ENCODE measurements around the gene FAAH.
"Not testable (repeated sequence)": the region's sequence is repeated elsewhere in the genome, so short reads cannot be mapped to it uniquely, and the experiment has no call there.

Gene FAAH

GRCh38 chr1:46394108-46394871 is at the start of gene FAAH:
Gene FAAH (plus strand): TSS chr1:46394317. CDS start chr1:46394349, 32 bp downstream.
- peak; percentile 61 for DNase-seq

GRCh38 chr1:46344481-46344880 is 49.6 kb upstream of the FAAH start:
- no peak for DNase-seq

- DNase-seq = no peak
Observed at GRCh38 chr1:46345281-46345680, 48.8 kb upstream of the FAAH start.

- DNase-seq = no peak
Observed at GRCh38 chr1:46352363-46352762, 41.8 kb upstream of the FAAH start.

- not testable (repeated sequence) for DNase-seq
Observed at GRCh38 chr1:46355920-46356319, 38.2 kb upstream of the FAAH start.

GRCh38 chr1:46362158-46362557 is 32.0 kb upstream of the FAAH start:
- DNase-seq = no peak

GRCh38 chr1:46363121-46363520 is 31.0 kb upstream of the FAAH start:
- no peak for DNase-seq

- DNase-seq = no peak
Observed at GRCh38 chr1:46364612-46365011, 29.5 kb upstream of the FAAH start.

- DNase-seq = not testable (repeated sequence)
Observed at GRCh38 chr1:46365796-46366195, 28.3 kb upstream of the FAAH start.

GRCh38 chr1:46367072-46367471 is 27.0 kb upstream of the FAAH start:
- no peak for DNase-seq

GRCh38 chr1:46367701-46368100 is 26.4 kb upstream of the FAAH start:
- not testable (repeated sequence) for DNase-seq

GRCh38 chr1:46368791-46369190 is 25.3 kb upstream of the FAAH start:
- no peak for DNase-seq

- DNase-seq = peak; percentile 29
Observed at GRCh38 chr1:46369542-46370213, 24.4 kb upstream of the FAAH start.

GRCh38 chr1:46370214-46370633 is 23.9 kb upstream of the FAAH start:
- DNase-seq = peak; percentile 74

- DNase-seq = no peak
Observed at GRCh38 chr1:46372431-46372830, 21.7 kb upstream of the FAAH start.

- no peak for DNase-seq
Observed at GRCh38 chr1:46379996-46380395, 14.1 kb upstream of the FAAH start.

- no peak for DNase-seq
Observed at GRCh38 chr1:46380508-46380907, 13.6 kb upstream of the FAAH start.

- no peak for DNase-seq
Observed at GRCh38 chr1:46393510-46393909, 607 bp upstream of the FAAH start.

GRCh38 chr1:46394872-46395465 is 852 bp downstream of the FAAH start:
- no peak for DNase-seq

GRCh38 chr1:46396441-46397398 is 2.6 kb downstream of the FAAH start:
- no peak for DNase-seq

GRCh38 chr1:46399307-46399706 is 5.2 kb downstream of the FAAH start:
- no peak for DNase-seq

- DNase-seq = no peak
Observed at GRCh38 chr1:46400421-46400820, 6.3 kb downstream of the FAAH start.
